CD4-positive, alpha-beta T cell (primary cell): Measurements from ENCODE around the gene B4GALT5. TPM values are rescaled to one million over a fixed set of nuclear protein-coding genes. Genes with fewer than 3 reads are reported as not detected.
"Not testable (repeated sequence)": the region's sequence is repeated elsewhere in the genome, so short reads cannot be mapped to it uniquely, and the experiment has no call there.

Source experiments
- ATAC-seq: fragments of 200-7000 bp; cut with Tn5 transposase; one replicate; pipeline ENCODE4 v1.10.0; 2022; ENCODE audit warnings: mild to moderate bottlenecking; ENCODE audit not compliant: poor library complexity
- CTCF ChIA-PET: fragments of 350-600 bp; sonication (Branson Sonifier 250); formaldehyde crosslinking; loops from one replicate; lab custom pipeline; 2021; ENCODE audit warnings: antibody characterized with exemption, inconsistent platforms; lab: Charles Lee
- POLR2A ChIA-PET: fragments of 350-600 bp; sonication (Branson Sonifier 250); formaldehyde crosslinking; loops from one replicate; lab custom pipeline; 2021; ENCODE audit warnings: antibody characterized with exemption, inconsistent platforms; lab: Charles Lee
- DNase-seq, 14 experiments: peaks; one replicate each; pipeline ENCODE4 v3.0.0-alpha.2; 2013 to 2020; ENCODE audit warnings: mixed read lengths in 2 of 14
- H3K27ac ChIP-seq, 2 donors: one replicate each; pipeline versions ENCODE4 v1.5.1 to v1.7.0; 2013; ENCODE audit warnings: low read length in 2 of 2, low read depth in 1 of 2, mild to moderate bottlenecking in 1 of 2
- H3K27me3 ChIP-seq, 2 experiments: 1 replicate in 1 of 2; 2 replicates in 1 of 2; pipeline versions ENCODE4 v1.6.1 to v1.7.0; 2013; ENCODE audit warnings: low read length in 2 of 2, control low read depth in 1 of 2, mild to moderate bottlenecking in 1 of 2, moderate library complexity in 1 of 2; ENCODE audit not compliant: insufficient read depth in 2 of 2, control insufficient read depth in 1 of 2
- H3K36me3 ChIP-seq: one replicate; pipeline ENCODE4 v1.6.1; 2013; ENCODE audit warnings: low read length, control low read depth; ENCODE audit not compliant: insufficient read depth
- H3K4me1 ChIP-seq: one replicate; pipeline ENCODE4 v1.6.1; 2013; ENCODE audit warnings: low read length, control low read depth; ENCODE audit not compliant: insufficient read depth
- H3K4me3 ChIP-seq: one replicate; pipeline ENCODE4 v1.5.1; 2013; ENCODE audit warnings: mild to moderate bottlenecking, low read length, moderate library complexity
- H3K9me3 ChIP-seq, 2 experiments: 1 replicate in 1 of 2; 2 replicates in 1 of 2; pipeline versions ENCODE4 v1.6.1 to v1.7.0; 2013; ENCODE audit warnings: low read length in 2 of 2, mild to moderate bottlenecking in 2 of 2, control low read depth in 1 of 2, moderate library complexity in 1 of 2; ENCODE audit not compliant: control insufficient read depth in 1 of 2, insufficient read depth in 1 of 2
- H3K27ac Mint-ChIP-seq: one replicate; pipeline ENCODE4 v1.8.0; 2020; ENCODE audit warnings: mixed read lengths
- H3K27me3 Mint-ChIP-seq: one replicate; pipeline ENCODE4 v1.8.0; 2021; ENCODE audit warnings: mixed read lengths
- H3K36me3 Mint-ChIP-seq: one replicate; pipeline ENCODE4 v1.8.0; 2021; ENCODE audit warnings: low read depth, mixed read lengths
- H3K4me1 Mint-ChIP-seq: one replicate; pipeline ENCODE4 v1.8.0; 2021; ENCODE audit warnings: low read depth, mixed read lengths
- H3K4me3 Mint-ChIP-seq: one replicate; pipeline ENCODE4 v1.8.0; 2020; ENCODE audit warnings: mild to moderate bottlenecking, mixed read lengths
- H3K9me3 Mint-ChIP-seq: one replicate; pipeline ENCODE4 v1.8.0; 2020; ENCODE audit warnings: mixed read lengths
- CTCF ChIP-seq: fragments of 200-600 bp; IDR thresholded peaks from one replicate; pipeline ENCODE4 v1.8.0; 2022; ENCODE audit warnings: antibody characterized with exemption, mild to moderate bottlenecking
- intact Hi-C, 2 experiments: fragments of 100-400 bp; cut with DNase I in 1 of 2; cut with micrococcal nuclease in 1 of 2; formaldehyde crosslinking; loops; one replicate each; pipeline versions ENCODE4 v1.15.1 to v1.9.0; 2023 to 2025; cut with DNase I, micrococcal nuclease
- total RNA-seq, 174 experiments: library from RNA in 2 of 174; stranded (reverse) in 2 of 174; gene quantifications; one replicate each; pipeline ENCODE4 v1.2.3 and lab custom pipeline; 2021 to 2026

Gene B4GALT5
- total RNA-seq, 2 experiments from 2014 or later: 3.1 to 3.2 TPM

GRCh38 chr20:49631061-49631716 lies 82.5 kb downstream of the B4GALT5 start:
- H3K4me3 ChIP-seq: no peak overlapping the region
- H3K9me3 ChIP-seq: peaks cover 0 to 9% of the 10 kb centered on the region in 2 experiments
- H3K36me3 ChIP-seq: peaks cover 18% of the 10 kb centered on the region
- no peaks in the 10 kb centered on the region for H3K27me3 ChIP-seq
- DNase-seq (no peak), ATAC-seq (no peak)
- Mint-ChIP-seq H3K36me3 (peaks cover 18% of the 10 kb centered on the region), H3K4me3 (no peak overlapping the region), H3K27me3 (no peaks in the 10 kb centered on the region), H3K27ac (no peak overlapping the region), H3K4me1 (no peaks in the 10 kb centered on the region), H3K9me3 (peaks cover 3% of the 10 kb centered on the region)
- ChIA-PET POLR2A (no interaction called here), CTCF (no interaction called here)
- H3K27ac ChIP-seq: no peak overlapping the region
- intact Hi-C loops: no loop called here
- no peaks in the 10 kb centered on the region for H3K4me1 ChIP-seq
- TF ChIP-seq CTCF: no peak

GRCh38 chr20:49630396-49630951 lies 83.2 kb downstream of the B4GALT5 start:
- POLR2A ChIA-PET: no interaction called here
- no peaks in the 10 kb centered on the region for H3K27me3 Mint-ChIP-seq
- intact Hi-C loops: no loop called here

GRCh38 chr20:49629606-49630005 lies 84.1 kb downstream of the B4GALT5 start:
- ChIA-PET CTCF (no interaction called here), POLR2A (no interaction called here)
- Mint-ChIP-seq H3K36me3 (peaks cover 9% of the 10 kb centered on the region), H3K27me3 (peaks cover 2% of the 10 kb centered on the region), H3K27ac (no peak overlapping the region), H3K4me3 (no peak overlapping the region), H3K9me3 (peaks cover 3% of the 10 kb centered on the region), H3K4me1 (no peaks in the 10 kb centered on the region)
- TF ChIP-seq CTCF: no peak
- no peak for DNase-seq
- Histone ChIP-seq H3K27me3 (no peaks in the 10 kb centered on the region), H3K4me3 (no peak overlapping the region), H3K36me3 (peaks cover 4% of the 10 kb centered on the region), H3K27ac (no peak overlapping the region), H3K4me1 (no peaks in the 10 kb centered on the region), H3K9me3 (peaks cover 0 to 9% of the 10 kb centered on the region in 2 experiments)
- ATAC-seq: no peak
- intact Hi-C loops: no loop called here

More at GRCh38 chr20:49630396-49630951, 83.2 kb downstream of the B4GALT5 start:
- DNase-seq (no peak), ATAC-seq (no peak)
- H3K27me3 ChIP-seq: no peaks in the 10 kb centered on the region
- H3K4me1 ChIP-seq: no peaks in the 10 kb centered on the region
- H3K27ac ChIP-seq: no peak overlapping the region
- peaks cover 0 to 9% of the 10 kb centered on the region in 2 experiments for H3K9me3 ChIP-seq
- Mint-ChIP-seq H3K9me3 (peaks cover 3% of the 10 kb centered on the region), H3K4me1 (no peaks in the 10 kb centered on the region), H3K27ac (no peak overlapping the region), H3K4me3 (no peak overlapping the region), H3K36me3 (peaks cover 10% of the 10 kb centered on the region)
- CTCF ChIA-PET: no interaction called here
- peaks cover 10% of the 10 kb centered on the region for H3K36me3 ChIP-seq
- H3K4me3 ChIP-seq: no peak overlapping the region
- TF ChIP-seq CTCF: no peak

GRCh38 chr20:49628280-49628679 lies 85.4 kb downstream of the B4GALT5 start:
- CTCF ChIA-PET, H3K9me3 ChIP-seq, intact Hi-C loops, POLR2A ChIA-PET, H3K4me1 Mint-ChIP-seq, H3K27ac Mint-ChIP-seq, H3K4me3 Mint-ChIP-seq, H3K36me3 Mint-ChIP-seq, H3K9me3 Mint-ChIP-seq, H3K27me3 ChIP-seq, H3K27ac ChIP-seq, DNase-seq, H3K36me3 ChIP-seq, H3K4me3 ChIP-seq, H3K27me3 Mint-ChIP-seq, H3K4me1 ChIP-seq, ATAC-seq: not testable (repeated sequence)
